ENCODE results near the gene SYNE1.
"Not testable (repeated sequence)": the region's sequence is repeated elsewhere in the genome, so short reads cannot be mapped to it uniquely, and the experiment has no call there.

The SYNE1 gene

DNA sequence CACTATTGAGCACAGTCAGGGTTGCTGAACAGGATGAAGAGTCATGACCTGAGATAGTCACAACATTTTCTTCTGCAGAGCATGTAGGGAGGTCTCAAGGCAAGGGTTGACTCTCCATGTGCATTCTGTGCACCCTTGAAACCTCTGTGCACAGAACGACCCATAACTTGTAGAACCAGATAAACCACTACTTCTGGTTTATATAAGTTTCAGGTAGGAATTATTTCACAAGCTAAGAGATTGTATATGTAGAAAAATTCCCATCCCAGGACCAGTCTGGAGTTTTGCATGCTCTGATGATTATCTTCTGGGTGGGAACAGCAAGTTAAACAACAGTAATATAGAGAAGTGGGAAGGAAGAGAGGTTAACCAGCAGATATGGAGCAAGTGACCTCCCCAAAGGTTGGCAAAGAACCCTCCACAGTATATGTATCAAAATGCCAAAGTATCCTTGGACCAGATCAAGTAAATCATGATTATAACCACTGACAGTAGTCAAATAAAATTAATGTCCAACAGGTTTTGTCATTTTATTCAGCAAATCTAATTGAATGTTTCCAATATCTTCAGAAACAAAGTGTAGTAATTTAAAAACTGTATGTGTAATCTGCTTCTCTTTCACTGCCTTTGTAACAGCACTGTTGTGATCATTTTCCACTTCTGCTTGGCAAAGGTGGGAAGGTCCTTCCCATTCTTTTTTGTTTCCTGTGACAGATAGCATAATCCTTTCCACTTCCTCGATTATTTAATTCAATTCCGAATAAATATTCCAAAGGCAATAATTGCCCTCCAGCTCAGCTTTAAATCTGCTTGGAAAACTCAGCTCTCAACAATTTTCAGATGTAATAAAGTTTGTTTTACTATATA, 104.4 kb downstream of the SYNE1 start:
- WGBS (ENCODE audit: extremely low coverage, insufficient coverage, insufficient read length), result no CpG with 5 or more reads among the region's 3 CpGs
- H2AK5ac ChIP-seq (ENCODE audit: low read length), result no peak overlapping the region
- H2AFZ ChIP-seq (ENCODE audit: insufficient read depth, low read length, poor library complexity), result no peak overlapping the region

DNA sequence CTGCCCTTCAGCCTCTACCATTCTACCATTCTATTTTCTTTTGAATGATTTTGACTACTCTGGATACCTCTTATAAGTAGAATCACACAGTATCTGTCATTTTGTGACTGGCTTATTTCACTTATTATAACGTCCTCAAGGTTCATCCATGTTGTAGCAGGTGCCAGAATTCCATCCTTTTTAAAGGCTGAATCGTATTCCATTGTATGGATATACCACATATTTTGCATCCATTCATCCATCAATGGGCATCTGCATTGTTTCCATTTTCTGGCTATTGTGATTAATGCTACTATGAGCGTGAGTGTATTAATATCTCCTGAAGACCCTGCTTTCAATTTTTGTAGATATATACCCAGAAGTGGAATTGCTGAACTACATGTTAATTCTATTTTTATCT, 105.5 kb downstream of the SYNE1 start:
- Histone ChIP-seq H3K79me1 (ENCODE audit: low read length) (no peaks in the 10 kb centered on the region), H3K27ac (ENCODE audit: low read depth, low read length) (no peak overlapping the region), H4K12ac (ENCODE audit: low read depth, low read length) (no peak overlapping the region), H2BK5ac (ENCODE audit: low read depth, low read length, poor library complexity) (no peak overlapping the region), H3K9ac (ENCODE audit: low read length) (no peak overlapping the region), H2BK12ac (ENCODE audit: low read length) (no peak overlapping the region), H4K8ac (ENCODE audit: low read depth, low read length) (no peak overlapping the region), H4K91ac (ENCODE audit: low read depth, low read length) (no peak overlapping the region), H3K23ac (ENCODE audit: low read length) (no peak overlapping the region), H3K4ac (ENCODE audit: low read depth, low read length) (no peak overlapping the region), H3K14ac (ENCODE audit: low read length) (no peak overlapping the region), H2BK120ac (ENCODE audit: insufficient read depth, low read length, poor library complexity) (no peak overlapping the region), H3K4me1 (ENCODE audit: control insufficient read depth in 1 of 2, insufficient read depth in 2 of 2, low read length in 2 of 2) (no peaks in the 10 kb centered on the region), H3K36me3 (ENCODE audit: control insufficient read depth in 1 of 2, insufficient read depth in 2 of 2, low read length in 2 of 2) (no peaks in the 10 kb centered on the region), H3K79me2 (ENCODE audit: control insufficient read depth, insufficient read depth, low read length, poor library complexity) (no peaks in the 10 kb centered on the region), H2AK5ac (ENCODE audit: low read length) (no peak overlapping the region), H2AFZ (ENCODE audit: insufficient read depth, low read length, poor library complexity) (no peak overlapping the region), H3K4me3 (ENCODE audit: low read depth, low read length) (no peak overlapping the region), H3K27me3 (ENCODE audit: insufficient read depth, low read length) (no peaks in the 10 kb centered on the region), H3K4me2 (ENCODE audit: low read length) (no peak overlapping the region), H3K18ac (ENCODE audit: low read length) (no peak overlapping the region), H3K9me3 (ENCODE audit: insufficient read depth, low read depth, low read length) (no peaks in the 10 kb centered on the region)
- WGBS (ENCODE audit: extremely low coverage, insufficient coverage, insufficient read length), result no CpG with 5 or more reads among the region's 3 CpGs
- DNase-seq, result no peak

More for the DNA sequence above, 104.4 kb downstream of the SYNE1 start:
- Histone ChIP-seq H2BK120ac (ENCODE audit: insufficient read depth, low read length, poor library complexity) (no peak overlapping the region), H3K9me3 (ENCODE audit: insufficient read depth, low read depth, low read length) (no peaks in the 10 kb centered on the region), H2BK12ac (ENCODE audit: low read length) (no peak overlapping the region), H3K23ac (ENCODE audit: low read length) (no peak overlapping the region), H3K4me2 (ENCODE audit: low read length) (no peak overlapping the region), H3K27me3 (ENCODE audit: insufficient read depth, low read length) (no peaks in the 10 kb centered on the region), H4K91ac (ENCODE audit: low read depth, low read length) (no peak overlapping the region), H4K12ac (ENCODE audit: low read depth, low read length) (no peak overlapping the region), H3K36me3 (ENCODE audit: control insufficient read depth in 1 of 2, insufficient read depth in 2 of 2, low read length in 2 of 2) (no peaks in the 10 kb centered on the region), H3K18ac (ENCODE audit: low read length) (no peak overlapping the region), H3K79me1 (ENCODE audit: low read length) (no peaks in the 10 kb centered on the region), H2BK5ac (ENCODE audit: low read depth, low read length, poor library complexity) (no peak overlapping the region), H3K9ac (ENCODE audit: low read length) (no peak overlapping the region), H3K79me2 (ENCODE audit: control insufficient read depth, insufficient read depth, low read length, poor library complexity) (no peaks in the 10 kb centered on the region), H3K4me3 (ENCODE audit: low read depth, low read length) (no peak overlapping the region), H4K8ac (ENCODE audit: low read depth, low read length) (no peak overlapping the region), H3K4ac (ENCODE audit: low read depth, low read length) (no peak overlapping the region), H3K27ac (ENCODE audit: low read depth, low read length) (no peak overlapping the region), H3K4me1 (ENCODE audit: control insufficient read depth in 1 of 2, insufficient read depth in 2 of 2, low read length in 2 of 2) (no peaks in the 10 kb centered on the region), H3K14ac (ENCODE audit: low read length) (no peak overlapping the region)
- peak; percentile 44 to 88 for DNase-seq

DNA sequence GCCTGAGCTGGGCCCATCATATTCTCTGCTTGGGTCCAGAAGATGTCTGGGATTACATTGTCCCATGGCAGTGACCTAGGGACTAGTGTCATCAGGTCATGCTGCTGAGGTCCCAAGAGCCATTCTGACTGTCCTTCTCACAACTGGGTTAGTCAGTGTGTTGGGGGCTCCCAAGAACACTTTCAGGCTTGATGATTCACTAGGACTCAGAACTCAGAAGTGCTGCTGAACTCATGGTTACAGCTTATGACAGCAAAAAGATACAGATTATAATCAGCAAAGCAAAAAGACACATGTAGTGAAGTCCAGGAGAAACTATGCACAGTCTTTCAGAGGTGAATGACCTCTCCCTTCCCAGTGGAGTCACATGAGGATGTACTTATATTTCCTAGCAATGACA, 107.8 kb downstream of the SYNE1 start:
- H3K36me3 ChIP-seq (ENCODE audit: control insufficient read depth in 1 of 2, insufficient read depth in 2 of 2, low read length in 2 of 2), result no peaks in the 10 kb centered on the region
- H3K9me3 ChIP-seq (ENCODE audit: insufficient read depth, low read depth, low read length), result no peaks in the 10 kb centered on the region
- no peak overlapping the region for H4K12ac ChIP-seq (ENCODE audit: low read depth, low read length)
- no peak overlapping the region for H3K4me3 ChIP-seq (ENCODE audit: low read depth, low read length)
- H3K18ac ChIP-seq (ENCODE audit: low read length), result no peak overlapping the region
- no peak overlapping the region for H3K9ac ChIP-seq (ENCODE audit: low read length)
- no peak overlapping the region for H3K4me2 ChIP-seq (ENCODE audit: low read length)
- no peaks in the 10 kb centered on the region for H3K79me1 ChIP-seq (ENCODE audit: low read length)
- no peaks in the 10 kb centered on the region for H3K4me1 ChIP-seq (ENCODE audit: control insufficient read depth in 1 of 2, insufficient read depth in 2 of 2, low read length in 2 of 2)
- no peak overlapping the region for H3K4ac ChIP-seq (ENCODE audit: low read depth, low read length)
- no peak overlapping the region for H3K14ac ChIP-seq (ENCODE audit: low read length)
- H2AFZ ChIP-seq (ENCODE audit: insufficient read depth, low read length, poor library complexity), result no peak overlapping the region
- H3K27ac ChIP-seq (ENCODE audit: low read depth, low read length), result no peak overlapping the region
- no peak overlapping the region for H4K91ac ChIP-seq (ENCODE audit: low read depth, low read length)
- no peak overlapping the region for H2BK5ac ChIP-seq (ENCODE audit: low read depth, low read length, poor library complexity)
- no peaks in the 10 kb centered on the region for H3K79me2 ChIP-seq (ENCODE audit: control insufficient read depth, insufficient read depth, low read length, poor library complexity)
- no peak overlapping the region for H4K8ac ChIP-seq (ENCODE audit: low read depth, low read length)
- H3K27me3 ChIP-seq (ENCODE audit: insufficient read depth, low read length), result no peaks in the 10 kb centered on the region
- H2BK12ac ChIP-seq (ENCODE audit: low read length), result no peak overlapping the region
- no peak overlapping the region for H2BK120ac ChIP-seq (ENCODE audit: insufficient read depth, low read length, poor library complexity)
- no peak overlapping the region for H3K23ac ChIP-seq (ENCODE audit: low read length)
- peak in 1 of 2 donors; percentile 23 for DNase-seq
- no peak overlapping the region for H2AK5ac ChIP-seq (ENCODE audit: low read length)

DNA sequence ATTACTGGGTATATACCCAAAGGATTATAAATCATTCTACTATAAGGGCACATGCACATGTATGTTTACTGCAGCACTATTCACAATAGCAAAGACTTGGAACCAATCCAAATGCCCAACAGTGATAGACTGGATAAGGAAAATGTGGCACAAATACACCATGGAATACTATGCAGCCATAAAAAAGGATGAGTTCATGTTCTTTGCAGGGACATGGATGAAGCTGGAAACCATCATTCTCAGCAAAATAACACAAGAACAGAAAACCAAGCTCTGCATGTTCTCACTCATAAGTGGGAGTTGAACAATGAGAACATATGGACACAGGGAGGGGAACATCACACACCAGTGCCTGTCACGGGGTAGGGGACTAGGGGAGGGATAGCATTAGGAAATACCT, 123.0 kb downstream of the SYNE1 start:
- not testable (repeated sequence) for H2AK5ac ChIP-seq (ENCODE audit: low read length); H3K9ac ChIP-seq (ENCODE audit: low read length); H3K27me3 ChIP-seq (ENCODE audit: insufficient read depth, low read length); H4K91ac ChIP-seq (ENCODE audit: low read depth, low read length); H4K8ac ChIP-seq (ENCODE audit: low read depth, low read length); H3K14ac ChIP-seq (ENCODE audit: low read length); H3K4me2 ChIP-seq (ENCODE audit: low read length); H3K18ac ChIP-seq (ENCODE audit: low read length); H2BK12ac ChIP-seq (ENCODE audit: low read length); H3K4me1 ChIP-seq (ENCODE audit: control insufficient read depth in 1 of 2, insufficient read depth in 2 of 2, low read length in 2 of 2); H2AFZ ChIP-seq (ENCODE audit: insufficient read depth, low read length, poor library complexity); H3K79me1 ChIP-seq (ENCODE audit: low read length); H3K4me3 ChIP-seq (ENCODE audit: low read depth, low read length); H3K79me2 ChIP-seq (ENCODE audit: control insufficient read depth, insufficient read depth, low read length, poor library complexity); H3K23ac ChIP-seq (ENCODE audit: low read length); DNase-seq; H2BK120ac ChIP-seq (ENCODE audit: insufficient read depth, low read length, poor library complexity); H3K9me3 ChIP-seq (ENCODE audit: insufficient read depth, low read depth, low read length); H3K4ac ChIP-seq (ENCODE audit: low read depth, low read length); H3K36me3 ChIP-seq (ENCODE audit: control insufficient read depth in 1 of 2, insufficient read depth in 2 of 2, low read length in 2 of 2); H4K12ac ChIP-seq (ENCODE audit: low read depth, low read length); H2BK5ac ChIP-seq (ENCODE audit: low read depth, low read length, poor library complexity); H3K27ac ChIP-seq (ENCODE audit: low read depth, low read length)
- no CpG with 5 or more reads among the region's 1 CpG for WGBS (ENCODE audit: extremely low coverage, insufficient coverage, insufficient read length)

Measured in trophoblast cell (in vitro differentiated cells and primary cell).